NCI-H748 treated with DMSO at 0.1 percent for 48 hours (cell line): ENCODE measurements around the gene FAM222A.

Experiments
- DNase-seq: peaks from one replicate; lab custom pipeline; 2025; lab: John Stamatoyannopoulos, UW

FAM222A gene

GRCh38 chr12:109759595-109759994, 46.0 kb downstream of the FAM222A start:
- no peak for DNase-seq

- no peak for DNase-seq
These were observed 46.7 kb downstream of the FAM222A start for GRCh38 chr12:109760031-109760929.

GRCh38 chr12:109760930-109761921, 47.6 kb downstream of the FAM222A start:
- no peak for DNase-seq

GRCh38 chr12:109762071-109762672, 48.5 kb downstream of the FAM222A start:
- DNase-seq, result no peak

- no peak for DNase-seq
These were observed 49.1 kb downstream of the FAM222A start for GRCh38 chr12:109762673-109763191.

- no peak for DNase-seq
These were observed 49.7 kb downstream of the FAM222A start for GRCh38 chr12:109763201-109763841.

GRCh38 chr12:109764123-109764522, 50.5 kb downstream of the FAM222A start:
- no peak for DNase-seq

GRCh38 chr12:109764776-109765445, 51.3 kb downstream of the FAM222A start:
- DNase-seq, result no peak

GRCh38 chr12:109765446-109765810, 51.8 kb downstream of the FAM222A start:
- no peak for DNase-seq

GRCh38 chr12:109766251-109766778, 52.7 kb downstream of the FAM222A start:
- DNase-seq, result no peak

GRCh38 chr12:109767456-109767855, 53.8 kb downstream of the FAM222A start:
- DNase-seq, result no peak

- DNase-seq, result no peak
These were observed 54.6 kb downstream of the FAM222A start for GRCh38 chr12:109767991-109768900.

- DNase-seq, result no peak
These were observed 55.5 kb downstream of the FAM222A start for GRCh38 chr12:109768901-109769670.

GRCh38 chr12:109770104-109770860, 56.7 kb downstream of the FAM222A start:
- no peak for DNase-seq

GRCh38 chr12:109770861-109771670, 57.4 kb downstream of the FAM222A start:
- no peak for DNase-seq

- DNase-seq, result no peak
These were observed 58.4 kb downstream of the FAM222A start for GRCh38 chr12:109771746-109772621.
